AG04450 (cell line): ENCODE measurements around the gene NF1. TPM values are rescaled to one million over a fixed set of nuclear protein-coding genes. Genes with fewer than 3 reads are reported as not detected.

Source experiments
- CTCF ChIA-PET: fragments of 300-600, 350-600 bp; formaldehyde crosslinking; extraction: SDS; loops from one replicate; lab custom pipeline; 2022; ENCODE audit warnings: antibody characterized with exemption, inconsistent platforms; lab: Charles Lee
- POLR2A ChIA-PET: fragments of 350-600 bp; formaldehyde crosslinking; extraction: SDS; loops from one replicate; lab custom pipeline; 2021; ENCODE audit warnings: antibody characterized with exemption, inconsistent platforms; lab: Yijun Ruan, JAX
- DNase-seq: peaks from one replicate; pipeline ENCODE4 v3.0.0-alpha.2; 2011; ENCODE audit warnings: low read depth, low spot score
- H3K27ac ChIP-seq: one replicate; pipeline ENCODE4 v1.5.1; 2012; ENCODE audit warnings: low read depth, low read length, control low read depth
- H3K27me3 ChIP-seq: one replicate; pipeline ENCODE4 v1.6.0; 2012; ENCODE audit warnings: low read length; ENCODE audit not compliant: control insufficient read depth, insufficient read depth
- H3K4me3 ChIP-seq: 2 replicates; pipeline ENCODE4 v1.5.1; 2011; ENCODE audit warnings: mild to moderate bottlenecking, low read depth, low read length, control low read depth
- H3K9me3 ChIP-seq: 2 replicates; pipeline ENCODE4 v1.5.1; 2012; ENCODE audit warnings: low read length; ENCODE audit not compliant: control insufficient read depth, insufficient read depth
- CTCF ChIP-seq: IDR thresholded peaks from 2 replicates; pipeline ENCODE4 v1.5.1; 2011; ENCODE audit warnings: low read depth, low read length, control low read depth, inconsistent platforms
- polyA plus RNA-seq: library from polyadenylated mRNA; depleted of rRNA; stranded (reverse); fragments of >200 nt; gene quantifications from 2 replicates; pipeline ENCODE4 v1.2.3, GENCODE V29; 2011; rRNA removed
- small RNA-seq: library from RNA; depleted of rRNA; stranded (forward); fragments of <200 nt; gene quantifications from one replicate; pipeline ENCODE3, GENCODE V24; 2012; ENCODE audit warnings: low read depth; ENCODE audit not compliant: insufficient read length

Gene NF1
- polyA plus RNA-seq, 1 experiment, result 60.5 TPM

GRCh38 chr17:31425282-31426040 lies 330.7 kb downstream of the NF1 start:
- TF ChIP-seq CTCF, result no peak
- Histone ChIP-seq H3K27ac (peak overlapping the region; percentile 39), H3K4me3 (no peak overlapping the region), H3K9me3 (no peaks in the 10 kb centered on the region; the same call in 1 of the 2 replicates), H3K27me3 (peaks cover 37% of the 10 kb centered on the region)
- ChIA-PET CTCF (interaction anchor here (1.3 kb wide), 1 partner anchor 12 kb away, joined by 3 read pairs; no protein-coding TSS in a partner anchor), POLR2A (interaction anchor here (0.5 kb wide), 1 partner anchor 463 kb away, joined by 3 read pairs; no protein-coding TSS in a partner anchor)
- no peak for DNase-seq

Small RNA genes lying within 50 kb of the gene (small RNA-seq; reads per million reads assigned to genes)
- not detected for gene MIR4733

Other genes with a start within 250 kb of the NF1 start
- gene TEFM, start 188.7 kb upstream of the NF1 start, polyA plus RNA-seq, result 10.6 and 16.6 TPM in 2 replicates
- 1.4 and 1.7 TPM in 2 replicates for gene ADAP2, start 173.0 kb upstream of the NF1 start, polyA plus RNA-seq
- gene RNF135, start 123.9 kb upstream of the NF1 start, polyA plus RNA-seq, result 14.6 and 15.9 TPM in 2 replicates
- 1.5 and 1.8 TPM in 2 replicates for gene OMG, start 202.3 kb downstream of the NF1 start, polyA plus RNA-seq
- gene EVI2B, start 219.1 kb downstream of the NF1 start, polyA plus RNA-seq, result 0.30 and 0.41 TPM in 2 replicates
- gene EVI2A, start 226.6 kb downstream of the NF1 start, polyA plus RNA-seq, result 0.46 and 1.2 TPM in 2 replicates